Measurements from ENCODE around the gene ATXN1.

DNA sequence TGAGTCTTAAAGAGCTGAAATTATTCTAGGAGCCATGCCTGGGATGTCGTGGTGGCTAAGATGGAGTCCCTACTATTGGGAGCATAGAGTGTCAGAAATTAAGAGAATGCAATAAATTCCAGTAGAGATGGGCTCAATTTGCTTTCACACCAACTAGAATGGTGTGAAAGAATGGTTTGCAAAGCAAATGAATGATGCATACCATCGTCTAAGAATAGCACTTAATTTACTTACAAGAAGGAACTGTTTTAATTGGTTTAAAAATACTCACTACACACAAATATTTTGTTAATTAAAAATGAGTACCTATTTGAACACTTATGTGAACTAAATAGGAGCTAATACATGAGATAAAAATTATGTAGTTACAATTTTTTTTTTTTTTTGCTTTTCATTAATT lies 390.3 kb downstream of the ATXN1 start:
- TF ChIP-seq, protein P1, sequence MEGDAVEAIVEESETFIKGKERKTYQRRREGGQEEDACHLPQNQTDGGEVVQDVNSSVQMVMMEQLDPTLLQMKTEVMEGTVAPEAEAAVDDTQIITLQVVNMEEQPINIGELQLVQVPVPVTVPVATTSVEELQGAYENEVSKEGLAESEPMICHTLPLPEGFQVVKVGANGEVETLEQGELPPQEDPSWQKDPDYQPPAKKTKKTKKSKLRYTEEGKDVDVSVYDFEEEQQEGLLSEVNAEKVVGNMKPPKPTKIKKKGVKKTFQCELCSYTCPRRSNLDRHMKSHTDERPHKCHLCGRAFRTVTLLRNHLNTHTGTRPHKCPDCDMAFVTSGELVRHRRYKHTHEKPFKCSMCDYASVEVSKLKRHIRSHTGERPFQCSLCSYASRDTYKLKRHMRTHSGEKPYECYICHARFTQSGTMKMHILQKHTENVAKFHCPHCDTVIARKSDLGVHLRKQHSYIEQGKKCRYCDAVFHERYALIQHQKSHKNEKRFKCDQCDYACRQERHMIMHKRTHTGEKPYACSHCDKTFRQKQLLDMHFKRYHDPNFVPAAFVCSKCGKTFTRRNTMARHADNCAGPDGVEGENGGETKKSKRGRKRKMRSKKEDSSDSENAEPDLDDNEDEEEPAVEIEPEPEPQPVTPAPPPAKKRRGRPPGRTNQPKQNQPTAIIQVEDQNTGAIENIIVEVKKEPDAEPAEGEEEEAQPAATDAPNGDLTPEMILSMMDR (IDR thresholded peaks at IDR 0.05) = no peak
- TF ChIP-seq KDM1A (IDR thresholded peaks at IDR 0.05; ENCODE audit: low read depth) = no peak
- no peak for TF ChIP-seq CEBPB (IDR thresholded peaks at IDR 0.05)
- no peak for TF ChIP-seq RAD21 (conservative IDR thresholded peaks at IDR 0.05 in 1 of 2, IDR thresholded peaks at IDR 0.05 in 1 of 2)
- TF ChIP-seq, protein P2, sequence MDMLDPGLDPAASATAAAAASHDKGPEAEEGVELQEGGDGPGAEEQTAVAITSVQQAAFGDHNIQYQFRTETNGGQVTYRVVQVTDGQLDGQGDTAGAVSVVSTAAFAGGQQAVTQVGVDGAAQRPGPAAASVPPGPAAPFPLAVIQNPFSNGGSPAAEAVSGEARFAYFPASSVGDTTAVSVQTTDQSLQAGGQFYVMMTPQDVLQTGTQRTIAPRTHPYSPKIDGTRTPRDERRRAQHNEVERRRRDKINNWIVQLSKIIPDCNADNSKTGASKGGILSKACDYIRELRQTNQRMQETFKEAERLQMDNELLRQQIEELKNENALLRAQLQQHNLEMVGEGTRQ (IDR thresholded peaks at IDR 0.05) = no peak
- TF ChIP-seq FOSB (CRISPR knock-in tag; IDR thresholded peaks at IDR 0.05) = no peak
- TF ChIP-seq SMC3 (IDR thresholded peaks at IDR 0.05) = no peak
